Measurements from ENCODE around the gene ECE2.

Gene ECE2

DNA sequence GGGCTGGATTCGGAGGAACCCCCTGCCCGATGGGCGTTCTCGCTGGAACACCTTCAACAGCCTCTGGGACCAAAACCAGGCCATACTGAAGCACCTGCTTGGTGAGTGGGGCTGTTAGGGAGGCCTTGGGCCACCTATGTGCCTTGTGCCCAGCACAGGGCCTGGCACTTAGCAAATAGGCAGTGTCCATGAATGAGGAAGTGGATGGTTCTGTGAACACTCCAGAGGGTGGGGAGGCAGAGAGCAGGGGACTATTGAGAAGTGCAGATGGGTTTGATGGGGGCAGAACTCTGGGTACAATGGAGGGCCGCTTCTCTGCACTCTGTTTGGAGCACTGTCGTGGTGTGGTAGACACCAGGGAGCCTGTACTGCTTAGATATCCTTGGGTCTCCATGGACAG, 1.5 kb downstream of the ECE2 start:
- no peak for DNase-seq

DNA sequence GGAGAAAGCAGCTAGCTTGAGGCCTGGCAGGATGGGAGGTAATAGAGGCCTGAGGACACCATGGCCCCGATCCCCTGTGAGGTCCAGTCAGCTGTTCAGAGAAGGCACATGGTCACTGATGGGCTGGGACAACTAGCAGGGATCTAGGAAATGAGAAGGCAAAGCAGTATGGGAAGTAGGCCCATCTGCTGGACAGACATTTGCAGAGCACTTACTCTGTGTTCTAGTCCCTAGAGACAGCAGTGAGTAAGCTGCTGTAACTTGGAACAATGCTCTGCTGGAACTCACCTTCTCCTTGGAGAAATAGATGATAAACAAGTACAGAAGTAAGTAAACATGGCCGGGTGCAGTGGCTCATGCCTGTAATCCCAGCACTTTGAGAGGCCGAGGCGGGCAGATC, 7.1 kb downstream of the ECE2 start:
- DNase-seq: no peak

DNA sequence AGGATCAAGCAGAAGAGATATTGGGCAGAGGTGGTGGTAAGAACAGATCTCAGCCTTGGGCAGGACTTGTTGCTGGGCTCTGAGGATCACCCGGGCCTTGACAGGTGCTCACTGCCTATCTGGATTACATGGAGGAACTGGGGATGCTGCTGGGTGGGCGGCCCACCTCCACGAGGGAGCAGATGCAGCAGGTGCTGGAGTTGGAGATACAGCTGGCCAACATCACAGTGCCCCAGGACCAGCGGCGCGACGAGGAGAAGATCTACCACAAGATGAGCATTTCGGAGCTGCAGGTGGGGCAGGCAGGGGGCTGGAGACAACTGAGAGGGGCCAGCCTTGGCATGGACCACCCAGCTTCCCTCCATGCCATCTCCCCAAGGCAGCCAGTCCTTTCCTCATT, 7.9 kb downstream of the ECE2 start:
- DNase-seq: no peak

DNA sequence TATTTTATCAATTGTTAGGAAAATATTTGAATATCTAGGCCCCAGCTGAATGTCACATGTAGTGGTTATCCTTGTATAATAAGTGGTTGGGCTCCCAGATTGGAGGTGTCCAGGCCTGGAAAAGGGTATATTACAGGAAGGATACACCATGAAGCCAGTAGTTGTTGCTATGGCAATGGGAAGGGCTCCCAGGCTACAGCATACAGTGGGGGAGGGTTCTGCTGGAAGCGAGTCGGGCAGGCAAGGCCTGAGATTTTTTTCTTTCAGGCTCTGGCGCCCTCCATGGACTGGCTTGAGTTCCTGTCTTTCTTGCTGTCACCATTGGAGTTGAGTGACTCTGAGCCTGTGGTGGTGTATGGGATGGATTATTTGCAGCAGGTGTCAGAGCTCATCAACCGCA, 8.9 kb downstream of the ECE2 start:
- DNase-seq: peak; percentile 44

DNA sequence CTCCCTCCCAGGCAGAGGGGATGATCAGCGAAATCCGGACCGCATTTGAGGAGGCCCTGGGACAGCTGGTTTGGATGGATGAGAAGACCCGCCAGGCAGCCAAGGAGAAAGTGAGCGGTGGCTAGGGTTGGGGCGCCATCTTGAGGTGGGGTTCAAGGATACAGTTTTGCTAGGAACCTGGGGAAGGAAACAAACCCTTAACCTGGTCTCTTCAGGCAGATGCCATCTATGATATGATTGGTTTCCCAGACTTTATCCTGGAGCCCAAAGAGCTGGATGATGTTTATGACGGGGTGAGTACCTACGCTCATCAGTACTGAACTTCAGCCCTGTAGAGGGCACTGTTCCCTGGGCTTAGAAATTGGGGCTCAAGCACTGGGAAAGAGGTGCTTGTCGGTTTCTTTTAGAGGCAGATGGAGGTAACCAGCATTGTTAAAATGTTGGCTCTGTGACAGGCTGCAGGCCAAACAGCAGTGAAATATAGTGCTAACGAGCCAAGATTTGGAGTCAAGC, 13.7 kb downstream of the ECE2 start:
- DNase-seq: peak; percentile 76

DNA sequence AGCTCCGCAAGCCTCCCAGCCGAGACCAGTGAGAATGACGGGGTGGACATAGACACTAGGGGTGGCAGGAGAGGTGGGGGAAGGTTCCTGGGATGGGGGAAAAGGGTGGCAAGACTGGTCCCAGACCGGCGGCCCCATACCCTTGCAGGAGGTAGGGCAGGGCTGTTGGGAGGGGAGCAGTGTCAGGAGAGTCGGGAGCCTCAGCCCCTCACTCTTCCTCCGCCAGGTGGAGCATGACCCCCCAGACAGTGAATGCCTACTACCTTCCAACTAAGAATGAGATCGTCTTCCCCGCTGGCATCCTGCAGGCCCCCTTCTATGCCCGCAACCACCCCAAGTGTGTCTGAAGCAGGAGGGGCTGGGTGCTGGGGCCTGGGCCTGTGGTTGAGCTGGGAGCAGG, 14.5 kb downstream of the ECE2 start:
- DNase-seq: no peak

DNA sequence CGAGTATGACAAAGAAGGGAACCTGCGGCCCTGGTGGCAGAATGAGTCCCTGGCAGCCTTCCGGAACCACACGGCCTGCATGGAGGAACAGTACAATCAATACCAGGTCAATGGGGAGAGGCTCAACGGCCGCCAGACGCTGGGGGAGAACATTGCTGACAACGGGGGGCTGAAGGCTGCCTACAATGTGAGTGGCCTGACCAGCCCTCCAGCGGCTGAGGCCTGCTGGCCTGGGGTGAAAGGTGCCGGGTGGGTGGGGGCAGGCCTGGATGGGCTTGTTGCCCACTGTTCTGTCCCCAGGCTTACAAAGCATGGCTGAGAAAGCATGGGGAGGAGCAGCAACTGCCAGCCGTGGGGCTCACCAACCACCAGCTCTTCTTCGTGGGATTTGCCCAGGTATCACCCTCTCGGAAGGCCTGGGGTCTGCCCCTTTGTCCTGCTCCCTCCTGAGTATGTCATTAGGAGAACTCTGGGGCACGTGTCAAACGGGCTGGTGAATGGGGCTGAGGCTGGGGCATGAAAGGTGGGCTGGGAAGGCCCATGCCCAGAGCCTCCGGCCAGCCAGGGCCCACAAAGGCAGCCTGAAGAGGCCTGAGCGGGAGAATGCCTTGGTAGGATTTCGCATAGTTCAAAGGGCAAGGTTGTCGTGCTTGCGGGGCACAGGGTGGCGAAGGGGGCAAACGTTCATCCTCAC, 15.4 kb downstream of the ECE2 start:
- no peak for DNase-seq

DNA sequence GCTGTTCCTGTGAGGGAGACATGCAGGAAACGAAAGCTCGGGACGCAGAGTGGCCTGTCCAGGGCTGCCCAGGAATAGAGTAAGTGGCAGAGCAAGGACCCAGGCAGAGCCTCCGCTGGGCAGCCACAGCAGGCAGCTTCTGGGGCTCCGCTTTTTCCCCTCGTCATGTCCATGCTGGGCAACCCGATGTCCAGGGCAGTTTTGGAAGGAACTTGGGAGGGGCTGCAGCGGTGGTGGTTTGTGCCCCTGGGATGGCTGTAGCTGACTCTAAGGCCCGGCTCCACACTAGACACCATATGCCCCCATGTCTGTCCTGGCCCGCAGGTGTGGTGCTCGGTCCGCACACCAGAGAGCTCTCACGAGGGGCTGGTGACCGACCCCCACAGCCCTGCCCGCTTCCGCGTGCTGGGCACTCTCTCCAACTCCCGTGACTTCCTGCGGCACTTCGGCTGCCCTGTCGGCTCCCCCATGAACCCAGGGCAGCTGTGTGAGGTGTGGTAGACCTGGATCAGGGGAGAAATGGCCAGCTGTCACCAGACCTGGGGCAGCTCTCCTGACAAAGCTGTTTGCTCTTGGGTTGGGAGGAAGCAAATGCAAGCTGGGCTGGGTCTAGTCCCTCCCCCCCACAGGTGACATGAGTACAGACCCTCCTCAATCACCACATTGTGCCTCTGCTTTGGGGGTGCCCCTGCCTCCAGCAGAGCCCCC, 16.1 kb downstream of the ECE2 start:
- DNase-seq: no peak

DNA sequence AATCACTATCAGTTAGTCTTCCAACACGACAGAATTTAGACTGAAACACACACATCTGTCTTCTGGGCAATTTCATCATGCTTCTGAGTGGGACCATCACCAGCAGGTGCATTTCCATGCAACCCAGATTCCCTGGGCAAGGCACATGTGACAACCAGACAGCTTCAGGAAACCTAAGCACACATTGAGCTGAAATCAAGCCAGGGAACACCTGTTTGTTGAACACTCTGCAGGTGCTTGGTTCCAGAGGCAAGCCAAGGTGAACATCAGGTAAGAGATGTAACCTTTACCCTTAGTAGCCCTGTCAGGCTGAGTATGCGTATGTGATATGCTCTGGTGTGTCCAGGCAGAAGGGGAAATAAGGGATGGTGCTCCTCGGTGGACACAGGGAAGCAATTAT, 19.9 kb downstream of the ECE2 start:
- DNase-seq: no peak

DNA sequence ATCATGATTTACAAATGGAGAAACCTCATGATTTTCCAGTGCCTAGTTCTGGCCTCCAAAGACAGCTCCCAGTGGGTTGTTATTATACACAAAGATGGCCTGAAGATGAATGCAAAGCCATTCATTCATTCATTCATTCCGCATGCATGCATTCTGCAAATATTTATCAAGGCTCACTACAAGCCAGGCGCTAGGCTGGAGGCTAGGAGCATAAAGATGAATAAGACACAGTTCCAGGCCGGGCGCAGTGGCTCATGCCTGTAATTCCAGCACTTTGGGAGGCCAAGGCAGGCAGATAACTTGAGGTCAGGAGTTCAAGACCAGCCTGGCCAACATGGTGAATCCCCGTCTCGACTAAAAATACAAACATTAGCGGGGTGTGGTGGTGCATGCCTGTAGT, 20.8 kb downstream of the ECE2 start:
- no peak for DNase-seq

DNA sequence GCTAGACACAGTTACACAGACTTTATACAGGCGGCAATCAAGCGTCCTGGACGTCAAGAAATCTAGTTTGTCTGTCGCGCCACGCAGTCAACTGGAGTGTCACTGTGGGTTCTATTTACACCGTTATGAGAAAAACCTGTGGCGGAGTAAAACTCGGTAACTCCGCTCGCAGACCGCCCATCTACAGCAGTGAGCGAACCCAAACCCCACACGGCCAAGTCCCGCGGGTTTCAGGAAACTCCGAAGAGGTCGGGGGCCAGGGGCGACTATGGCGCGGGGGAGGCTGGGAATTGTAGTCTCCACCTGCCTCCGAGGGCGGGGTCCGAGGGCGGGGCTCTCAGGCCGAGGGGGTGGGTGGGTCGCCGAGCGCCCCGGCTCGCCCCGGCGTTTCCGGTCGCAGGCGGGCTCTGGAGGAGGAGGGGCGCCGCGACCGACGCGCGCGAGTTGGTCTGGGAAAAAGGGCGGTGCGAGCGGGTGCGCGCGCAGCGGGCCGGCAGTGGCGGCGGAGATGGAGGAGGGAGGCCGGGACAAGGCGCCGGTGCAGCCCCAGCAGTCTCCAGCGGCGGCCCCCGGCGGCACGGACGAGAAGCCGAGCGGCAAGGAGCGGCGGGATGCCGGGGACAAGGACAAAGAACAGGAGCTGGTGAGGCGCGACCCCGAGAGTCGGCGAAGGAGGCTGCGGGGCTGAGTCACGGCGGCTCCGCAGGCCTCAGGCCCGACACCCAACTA, 23.1 kb downstream of the ECE2 start, which contains the start of gene PSMD2:
TSS of gene PSMD2 (plus strand) at position 483 of the 729 bp plus-strand sequence. CDS start at position 509, 26 bp downstream.
- peak; percentile 99 for DNase-seq

DNA sequence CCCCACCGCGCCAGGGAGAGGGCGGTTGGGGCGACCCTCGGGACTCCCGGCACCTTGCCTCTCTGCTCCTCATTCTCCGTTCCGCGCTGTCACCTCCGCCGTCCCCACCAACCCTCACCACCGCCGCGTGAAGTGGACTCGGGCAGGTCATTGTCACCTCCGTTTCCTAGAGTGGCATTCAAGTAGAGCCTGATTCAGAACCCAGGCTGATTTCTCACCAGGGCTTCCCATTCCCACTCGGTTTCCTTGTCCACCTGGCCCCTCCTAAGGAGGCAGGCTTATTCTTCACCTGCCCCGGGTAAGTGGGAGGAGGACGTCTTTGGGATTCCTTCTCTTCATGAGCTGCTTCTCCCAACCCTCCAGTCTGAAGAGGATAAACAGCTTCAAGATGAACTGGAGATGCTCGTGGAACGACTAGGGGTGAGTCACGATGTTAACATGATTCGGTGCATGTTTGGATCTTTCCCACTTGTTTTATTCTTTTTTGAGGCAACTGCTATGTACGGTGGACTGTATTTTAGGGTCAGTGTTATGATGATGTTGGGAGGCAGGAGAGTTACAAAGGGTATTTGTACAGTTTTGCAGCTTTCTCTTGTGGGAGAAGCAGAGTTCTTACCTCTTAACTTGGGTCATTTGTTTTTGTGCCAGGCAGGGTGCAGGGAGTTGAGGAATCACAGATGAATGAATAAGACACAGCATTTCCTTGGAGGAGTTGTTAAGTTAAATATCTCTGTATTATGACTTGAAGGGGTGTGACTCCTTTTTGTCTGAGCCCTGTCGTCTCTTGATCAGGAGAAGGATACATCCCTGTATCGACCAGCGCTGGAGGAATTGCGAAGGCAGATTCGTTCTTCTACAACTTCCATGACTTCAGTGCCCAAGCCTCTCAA, 23.9 kb downstream of the ECE2 start:
- peak; percentile 14 for DNase-seq

DNA sequence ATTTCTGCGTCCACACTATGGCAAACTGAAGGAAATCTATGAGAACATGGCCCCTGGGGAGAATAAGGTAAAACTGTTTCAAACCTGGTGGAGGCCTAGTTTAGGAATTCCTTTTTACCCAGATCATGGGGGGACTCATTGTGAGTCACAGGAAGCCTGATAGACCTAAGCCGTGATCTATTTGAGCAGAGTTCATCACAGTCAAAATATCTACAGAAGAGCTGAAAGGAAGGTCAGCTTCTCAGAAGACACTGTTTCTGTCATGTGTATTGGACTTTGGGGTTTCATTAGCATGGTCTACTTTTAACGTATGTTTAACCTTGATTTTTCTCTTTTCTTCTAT, 24.5 kb downstream of the ECE2 start:
- DNase-seq: no peak

DNA sequence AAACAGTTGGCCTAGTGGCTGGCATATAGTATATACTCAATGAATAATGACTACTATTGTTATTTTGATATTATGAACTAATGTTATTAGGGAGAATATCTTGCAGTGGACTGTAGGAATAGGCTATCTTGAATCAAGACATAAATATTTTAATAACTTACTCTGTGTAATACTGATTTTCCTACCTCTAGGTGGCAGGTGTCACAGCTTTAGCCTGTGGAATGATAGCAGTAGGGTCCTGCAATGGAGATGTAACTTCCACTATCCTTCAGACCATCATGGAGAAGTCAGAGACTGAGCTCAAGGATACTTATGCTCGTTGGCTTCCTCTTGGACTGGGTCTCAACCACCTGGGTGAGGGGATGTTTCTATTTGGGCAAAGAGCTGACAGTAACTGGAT, 29.8 kb downstream of the ECE2 start:
- DNase-seq: no peak

DNA sequence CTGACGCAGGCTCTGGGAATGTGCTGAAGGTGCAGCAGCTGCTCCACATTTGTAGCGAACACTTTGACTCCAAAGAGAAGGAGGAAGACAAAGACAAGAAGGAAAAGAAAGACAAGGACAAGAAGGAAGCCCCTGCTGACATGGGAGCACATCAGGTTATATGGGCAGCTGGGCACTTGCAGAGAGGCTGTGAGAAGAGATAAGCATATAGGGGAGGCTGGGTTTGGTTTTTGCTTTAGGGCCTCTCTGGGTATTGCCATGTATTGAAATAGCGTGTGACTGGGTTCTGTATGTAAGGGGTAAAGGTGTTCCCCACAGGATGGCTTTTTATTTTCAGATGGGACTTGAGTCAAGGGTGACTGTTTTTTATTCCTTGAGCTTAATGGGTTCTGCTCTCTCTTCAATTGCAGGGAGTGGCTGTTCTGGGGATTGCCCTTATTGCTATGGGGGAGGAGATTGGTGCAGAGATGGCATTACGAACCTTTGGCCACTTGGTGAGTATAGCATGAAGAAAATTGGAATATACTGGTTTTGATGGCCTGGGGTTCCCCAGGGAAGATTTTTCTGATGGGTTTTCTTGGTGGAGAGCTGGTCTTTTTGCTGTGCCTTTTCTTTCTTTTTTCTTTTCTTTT, 30.6 kb downstream of the ECE2 start:
- DNase-seq: no peak

DNA sequence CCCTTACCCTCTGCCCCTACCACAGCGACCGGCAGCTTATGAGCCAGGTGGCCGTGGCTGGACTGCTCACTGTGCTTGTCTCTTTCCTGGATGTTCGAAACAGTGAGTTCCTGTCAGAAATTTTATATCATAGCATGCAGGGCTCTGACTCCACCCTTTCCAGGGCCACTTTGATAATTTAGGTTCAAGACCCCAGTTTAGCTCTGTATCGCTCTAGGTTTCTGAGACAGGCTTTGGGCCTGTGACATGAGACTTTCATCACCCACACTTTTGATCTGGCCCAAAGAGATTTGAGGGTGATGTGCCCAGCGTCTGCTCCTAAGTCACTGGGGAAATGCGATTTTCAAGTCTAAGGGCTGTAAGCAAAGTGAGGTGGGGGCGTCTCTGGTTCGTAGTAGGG, 32.1 kb downstream of the ECE2 start:
- DNase-seq: no peak

DNA sequence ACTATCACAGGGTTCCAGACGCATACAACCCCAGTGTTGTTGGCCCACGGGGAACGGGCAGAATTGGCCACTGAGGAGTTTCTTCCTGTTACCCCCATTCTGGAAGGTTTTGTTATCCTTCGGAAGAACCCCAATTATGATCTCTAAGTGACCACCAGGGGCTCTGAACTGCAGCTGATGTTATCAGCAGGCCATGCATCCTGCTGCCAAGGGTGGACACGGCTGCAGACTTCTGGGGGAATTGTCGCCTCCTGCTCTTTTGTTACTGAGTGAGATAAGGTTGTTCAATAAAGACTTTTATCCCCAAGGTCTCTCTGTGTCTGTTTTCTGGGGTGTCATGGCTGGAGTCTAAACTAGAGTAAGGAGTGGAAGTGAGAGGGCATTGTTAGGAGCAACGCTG, 32.9 kb downstream of the ECE2 start:
- no peak for DNase-seq

DNA sequence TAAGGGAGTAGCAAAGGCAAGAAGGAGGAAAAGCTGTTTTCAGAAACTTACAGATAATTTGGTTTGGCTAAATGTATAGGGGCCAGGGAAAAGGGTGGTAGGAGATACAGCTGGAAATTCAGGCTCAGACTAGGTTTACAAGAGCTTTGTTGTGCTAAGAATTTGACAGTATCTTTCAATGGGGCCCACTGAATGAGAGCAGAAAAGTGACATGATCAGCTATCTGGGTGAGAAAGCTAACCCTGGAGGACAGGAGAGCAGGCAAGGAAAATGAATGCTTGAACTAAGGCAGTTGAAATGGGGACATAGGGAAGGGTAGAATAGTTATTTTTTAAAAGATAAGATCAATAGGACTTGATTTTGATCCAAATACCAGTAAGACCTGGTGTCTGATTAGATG, 35.8 kb downstream of the ECE2 start:
- no peak for DNase-seq

DNA sequence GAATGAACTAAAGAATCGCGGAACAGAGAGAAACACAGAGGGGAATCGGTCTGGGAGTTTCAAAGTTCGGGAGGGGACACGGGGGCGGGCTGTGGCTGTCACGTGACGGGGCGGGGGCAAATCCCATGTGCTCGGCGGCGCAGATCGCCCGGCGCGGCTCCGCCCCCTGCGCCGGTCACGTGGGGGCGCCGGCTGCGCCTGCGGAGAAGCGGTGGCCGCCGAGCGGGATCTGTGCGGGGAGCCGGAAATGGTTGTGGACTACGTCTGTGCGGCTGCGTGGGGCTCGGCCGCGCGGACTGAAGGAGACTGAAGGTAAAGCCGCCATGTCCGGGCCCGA, 38.5 kb downstream of the ECE2 start, which contains the start of gene EIF4G1:
TSS of gene EIF4G1 (plus strand) at position 244 of the 337 bp plus-strand sequence. CDS start 1,191 bp downstream, outside the sequence.
- DNase-seq: peak; percentile 96

DNA sequence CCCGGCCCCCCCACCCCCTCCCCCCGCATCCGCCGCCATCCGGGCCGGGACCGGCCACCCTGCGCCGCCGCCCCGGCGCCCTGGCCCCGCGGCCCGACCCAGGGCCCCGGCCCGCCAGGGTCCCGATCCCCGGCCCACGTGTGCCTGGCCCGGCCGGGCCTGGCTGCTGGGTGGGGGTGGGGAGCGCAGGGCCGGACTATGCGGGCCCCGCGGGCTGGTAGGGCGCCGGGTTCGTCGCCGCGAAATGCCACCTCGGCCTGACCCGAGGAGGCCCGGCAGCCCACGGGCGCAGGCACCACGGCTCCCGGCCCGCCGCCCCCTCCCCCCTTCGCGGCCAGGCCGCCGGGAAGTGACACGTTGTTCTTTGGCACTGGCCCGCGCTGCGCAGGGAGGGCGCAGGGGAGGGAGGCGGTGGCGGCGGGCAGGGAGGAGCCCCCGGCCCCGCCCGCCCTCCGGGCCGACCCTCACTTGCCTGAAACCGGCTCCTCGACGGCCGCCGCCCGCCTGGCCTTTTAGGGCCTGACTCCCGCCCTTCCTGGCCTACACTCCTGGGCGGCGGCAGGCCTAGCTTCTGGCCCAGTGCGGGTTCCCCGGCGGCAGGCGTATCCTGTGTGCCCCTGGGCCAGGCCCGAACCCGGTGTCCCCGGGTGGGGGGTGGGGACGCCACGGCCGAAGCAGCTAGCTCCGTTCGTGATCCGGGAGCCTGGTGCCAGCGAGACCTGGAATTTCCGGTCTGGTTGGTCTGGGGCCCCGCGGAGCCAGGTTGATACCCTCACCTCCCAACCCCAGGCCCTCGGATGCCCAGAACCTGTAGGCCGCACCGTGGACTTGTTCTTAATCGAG, 39.1 kb downstream of the ECE2 start:
- DNase-seq: peak; percentile 70

DNA sequence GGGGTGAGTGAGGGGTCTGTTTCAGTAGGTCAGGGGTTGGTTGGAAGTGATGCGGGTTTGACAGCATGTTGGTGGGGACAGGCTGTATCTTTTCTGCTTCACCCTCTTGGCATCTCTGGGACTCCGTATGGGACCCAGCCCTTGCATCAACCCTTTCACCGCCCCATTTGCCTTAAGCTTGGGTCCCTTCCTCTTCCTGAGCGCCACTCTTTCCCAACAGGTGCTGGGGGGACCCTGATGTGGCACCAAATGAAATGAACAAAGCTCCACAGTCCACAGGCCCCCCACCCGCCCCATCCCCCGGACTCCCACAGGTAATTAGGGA, 39.7 kb downstream of the ECE2 start:
- no peak for DNase-seq

All from activated CD4-positive, alpha-beta T cell treated with anti-CD3 and anti-CD28 coated beads, Interleukin-2, Interleukin-6, amounts not matched to agents 100 ng/mL and 50 ng/mL, durations not matched to agents 16 hours and 8 hours (primary cell).